Muscle of back (tissue), 11 donors: ENCODE data around the gene NEAT1. TPM values are rescaled to one million over a fixed set of nuclear protein-coding genes. Genes with fewer than 3 reads are reported as not detected.

Experiments
- DNase-seq, 3 donors: peaks; one replicate each; pipeline versions ENCODE4 v3.0.0 to v3.0.0-alpha.2; 2013
- polyA plus RNA-seq, 10 donors: library from polyadenylated mRNA; unstranded; fragments of 120-200 nt; gene quantifications; one replicate each; pipeline ENCODE4 v1.2.1, GENCODE V29; 2013; ENCODE audit not compliant: insufficient read length in 10 of 10

Gene NEAT1
- polyA plus RNA-seq, 10 donors, result 39.4 to 242 (median 61.8) TPM

DNA sequence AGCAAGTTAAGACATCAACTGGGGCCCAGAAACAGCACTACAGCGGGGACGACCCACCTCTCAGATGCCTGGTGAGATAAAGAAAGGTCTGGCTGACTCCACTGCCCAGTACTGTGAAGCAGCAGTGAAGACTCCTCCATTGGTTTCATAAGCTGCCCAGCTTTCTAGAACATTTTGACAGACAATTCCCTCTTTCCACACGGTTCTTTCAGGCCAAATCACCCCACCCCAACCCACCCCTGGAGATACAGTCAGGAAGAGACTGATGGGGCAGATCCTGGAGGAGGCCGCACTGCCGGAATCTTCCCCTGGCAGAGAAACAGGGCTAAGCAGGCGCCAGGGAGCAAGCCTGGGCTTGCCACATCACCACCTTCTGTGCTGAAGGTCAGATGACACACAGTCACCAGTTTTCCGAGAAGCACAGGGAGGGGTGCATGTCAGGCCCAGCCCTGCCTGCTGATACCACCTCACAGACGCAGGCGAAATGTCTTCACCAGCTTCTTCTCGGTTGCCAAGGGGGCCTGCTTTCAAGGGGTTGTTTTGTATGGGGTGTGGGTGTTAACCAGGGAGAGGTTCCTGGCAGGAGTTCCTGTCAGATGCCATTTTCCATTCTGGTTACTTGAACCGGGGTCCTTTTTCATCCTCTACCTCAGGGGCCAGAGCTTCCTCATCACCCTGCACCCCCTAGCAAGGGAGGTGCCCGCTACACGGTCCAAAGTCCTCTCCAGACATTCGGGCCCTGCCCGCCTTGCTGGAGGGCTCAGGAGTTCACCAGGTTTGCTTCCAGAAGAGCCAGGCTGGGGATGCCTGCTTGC, 1.4 kb upstream of the NEAT1 start:
- DNase-seq, result peak; percentile 87 to 95 (median 91)

DNA sequence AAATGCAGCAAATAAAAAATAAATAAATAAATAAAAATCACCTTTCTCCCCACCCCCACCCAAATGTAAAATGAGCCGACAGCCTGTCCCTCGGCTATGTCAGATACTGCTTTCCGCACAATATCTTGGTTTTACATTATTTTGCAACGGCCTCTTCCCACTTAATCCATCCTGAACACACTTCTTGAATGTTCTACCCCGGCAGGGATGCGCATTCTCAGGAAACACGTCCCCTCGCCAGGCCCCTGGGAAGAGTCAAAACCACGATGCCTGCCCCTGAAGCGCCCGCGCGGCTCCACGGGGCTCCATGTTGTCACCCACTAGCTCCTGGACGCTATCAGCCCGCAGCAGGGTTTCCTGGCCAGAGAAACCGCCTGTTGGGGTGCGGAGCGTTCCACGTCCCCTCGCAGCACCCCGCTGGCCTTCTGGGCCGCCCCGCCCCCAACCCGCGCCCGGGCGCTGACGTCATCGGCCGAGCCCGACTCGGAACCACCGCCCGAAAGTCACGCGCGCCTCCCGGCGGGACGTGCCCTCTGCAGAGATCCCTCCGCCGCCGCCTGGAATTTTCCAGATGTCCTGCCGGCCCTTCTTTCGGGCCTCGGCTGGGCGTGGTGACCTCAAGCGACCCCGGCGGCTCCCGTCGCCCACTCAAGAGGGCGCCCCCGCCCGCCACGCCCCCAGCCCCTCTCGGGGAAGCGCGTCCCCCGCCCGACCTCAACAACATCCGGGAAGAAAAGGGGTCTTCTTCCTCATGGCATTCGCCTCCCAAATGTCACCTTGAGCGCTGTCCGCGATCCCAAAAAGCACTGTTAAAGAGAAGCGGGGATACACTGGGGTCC, 585 bp upstream of the NEAT1 start:
- DNase-seq, result peak; percentile 97 to 98 (median 98)

DNA sequence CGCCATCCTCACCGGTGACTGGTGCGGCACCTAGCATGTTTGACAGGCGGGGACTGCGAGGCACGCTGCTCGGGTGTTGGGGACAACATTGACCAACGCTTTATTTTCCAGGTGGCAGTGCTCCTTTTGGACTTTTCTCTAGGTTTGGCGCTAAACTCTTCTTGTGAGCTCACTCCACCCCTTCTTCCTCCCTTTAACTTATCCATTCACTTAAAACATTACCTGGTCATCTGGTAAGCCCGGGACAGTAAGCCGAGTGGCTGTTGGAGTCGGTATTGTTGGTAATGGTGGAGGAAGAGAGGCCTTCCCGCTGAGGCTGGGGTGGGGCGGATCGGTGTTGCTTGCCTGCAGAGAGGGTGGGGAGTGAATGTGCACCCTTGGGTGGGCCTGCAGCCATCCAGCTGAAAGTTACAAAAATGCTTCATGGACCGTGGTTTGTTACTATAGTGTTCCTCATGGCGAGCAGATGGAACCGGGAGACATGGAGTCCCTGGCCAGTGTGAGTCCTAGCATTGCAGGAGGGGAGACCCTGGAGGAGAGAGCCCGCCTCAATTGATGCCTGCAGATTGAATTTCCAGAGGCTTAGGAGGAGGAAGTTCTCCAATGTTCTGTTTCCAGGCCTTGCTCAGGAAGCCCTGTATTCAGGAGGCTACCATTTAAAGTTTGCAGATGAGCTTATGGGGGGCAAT, 1.1 kb downstream of the NEAT1 start:
- no peak for DNase-seq

DNA sequence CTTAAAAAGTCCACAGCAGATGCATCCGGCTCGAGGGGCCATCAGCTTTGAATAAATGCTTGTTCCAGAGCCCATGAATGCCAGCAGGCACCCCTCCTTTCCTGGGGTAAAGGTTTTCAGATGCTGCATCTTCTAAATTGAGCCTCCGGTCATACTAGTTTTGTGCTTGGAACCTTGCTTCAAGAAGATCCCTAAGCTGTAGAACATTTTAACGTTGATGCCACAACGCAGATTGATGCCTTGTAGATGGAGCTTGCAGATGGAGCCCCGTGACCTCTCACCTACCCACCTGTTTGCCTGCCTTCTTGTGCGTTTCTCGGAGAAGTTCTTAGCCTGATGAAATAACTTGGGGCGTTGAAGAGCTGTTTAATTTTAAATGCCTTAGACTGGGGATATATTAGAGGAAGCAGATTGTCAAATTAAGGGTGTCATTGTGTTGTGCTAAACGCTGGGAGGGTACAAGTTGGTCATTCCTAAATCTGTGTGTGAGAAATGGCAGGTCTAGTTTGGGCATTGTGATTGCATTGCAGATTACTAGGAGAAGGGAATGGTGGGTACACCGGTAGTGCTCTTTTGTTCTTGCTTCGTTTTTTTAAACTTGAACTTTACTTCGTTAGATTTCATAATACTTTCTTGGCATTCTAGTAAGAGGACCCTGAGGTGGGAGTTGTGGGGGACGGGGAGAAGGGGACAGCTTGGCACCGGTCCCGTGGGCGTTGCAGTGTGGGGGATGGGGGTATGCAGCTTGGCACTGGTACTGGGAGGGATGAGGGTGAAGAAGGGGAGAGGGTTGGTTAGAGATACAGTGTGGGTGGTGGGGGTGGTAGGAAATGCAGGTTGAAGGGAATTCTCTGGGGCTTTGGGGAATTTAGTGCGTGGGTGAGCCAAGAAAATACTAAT, 1.9 kb downstream of the NEAT1 start:
- DNase-seq, result no peak

DNA sequence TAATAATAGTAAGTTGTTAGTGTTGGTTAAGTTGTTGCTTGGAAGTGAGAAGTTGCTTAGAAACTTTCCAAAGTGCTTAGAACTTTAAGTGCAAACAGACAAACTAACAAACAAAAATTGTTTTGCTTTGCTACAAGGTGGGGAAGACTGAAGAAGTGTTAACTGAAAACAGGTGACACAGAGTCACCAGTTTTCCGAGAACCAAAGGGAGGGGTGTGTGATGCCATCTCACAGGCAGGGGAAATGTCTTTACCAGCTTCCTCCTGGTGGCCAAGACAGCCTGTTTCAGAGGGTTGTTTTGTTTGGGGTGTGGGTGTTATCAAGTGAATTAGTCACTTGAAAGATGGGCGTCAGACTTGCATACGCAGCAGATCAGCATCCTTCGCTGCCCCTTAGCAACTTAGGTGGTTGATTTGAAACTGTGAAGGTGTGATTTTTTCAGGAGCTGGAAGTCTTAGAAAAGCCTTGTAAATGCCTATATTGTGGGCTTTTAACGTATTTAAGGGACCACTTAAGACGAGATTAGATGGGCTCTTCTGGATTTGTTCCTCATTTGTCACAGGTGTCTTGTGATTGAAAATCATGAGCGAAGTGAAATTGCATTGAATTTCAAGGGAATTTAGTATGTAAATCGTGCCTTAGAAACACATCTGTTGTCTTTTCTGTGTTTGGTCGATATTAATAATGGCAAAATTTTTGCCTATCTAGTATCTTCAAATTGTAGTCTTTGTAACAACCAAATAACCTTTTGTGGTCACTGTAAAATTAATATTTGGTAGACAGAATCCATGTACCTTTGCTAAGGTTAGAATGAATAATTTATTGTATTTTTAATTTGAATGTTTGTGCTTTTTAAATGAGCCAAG, 2.7 kb downstream of the NEAT1 start:
- DNase-seq, result peak in 1 of 3 donors; percentile 69

DNA sequence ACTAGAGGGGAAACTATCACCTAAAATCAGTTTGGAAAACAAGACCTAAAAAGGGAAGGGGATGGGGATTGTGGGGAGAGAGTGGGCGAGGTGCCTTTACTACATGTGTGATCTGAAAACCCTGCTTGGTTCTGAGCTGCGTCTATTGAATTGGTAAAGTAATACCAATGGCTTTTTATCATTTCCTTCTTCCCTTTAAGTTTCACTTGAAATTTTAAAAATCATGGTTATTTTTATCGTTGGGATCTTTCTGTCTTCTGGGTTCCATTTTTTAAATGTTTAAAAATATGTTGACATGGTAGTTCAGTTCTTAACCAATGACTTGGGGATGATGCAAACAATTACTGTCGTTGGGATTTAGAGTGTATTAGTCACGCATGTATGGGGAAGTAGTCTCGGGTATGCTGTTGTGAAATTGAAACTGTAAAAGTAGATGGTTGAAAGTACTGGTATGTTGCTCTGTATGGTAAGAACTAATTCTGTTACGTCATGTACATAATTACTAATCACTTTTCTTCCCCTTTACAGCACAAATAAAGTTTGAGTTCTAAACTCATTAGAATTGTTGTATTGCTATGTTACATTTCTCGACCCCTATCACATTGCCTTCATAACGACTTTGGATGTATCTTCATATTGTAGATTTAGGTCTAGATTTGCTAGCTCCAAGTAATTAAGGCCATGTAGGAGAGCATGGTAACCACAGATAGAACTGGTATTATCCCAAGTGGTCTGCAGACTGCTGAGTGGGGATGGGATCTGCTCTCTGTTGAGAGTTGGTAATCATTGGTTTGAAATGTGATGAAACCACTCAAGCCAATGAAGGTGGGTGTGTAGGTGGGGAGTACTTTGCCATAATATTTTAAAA, 3.6 kb downstream of the NEAT1 start:
- peak in 2 of 3 donors; percentile 70 to 79 for DNase-seq

DNA sequence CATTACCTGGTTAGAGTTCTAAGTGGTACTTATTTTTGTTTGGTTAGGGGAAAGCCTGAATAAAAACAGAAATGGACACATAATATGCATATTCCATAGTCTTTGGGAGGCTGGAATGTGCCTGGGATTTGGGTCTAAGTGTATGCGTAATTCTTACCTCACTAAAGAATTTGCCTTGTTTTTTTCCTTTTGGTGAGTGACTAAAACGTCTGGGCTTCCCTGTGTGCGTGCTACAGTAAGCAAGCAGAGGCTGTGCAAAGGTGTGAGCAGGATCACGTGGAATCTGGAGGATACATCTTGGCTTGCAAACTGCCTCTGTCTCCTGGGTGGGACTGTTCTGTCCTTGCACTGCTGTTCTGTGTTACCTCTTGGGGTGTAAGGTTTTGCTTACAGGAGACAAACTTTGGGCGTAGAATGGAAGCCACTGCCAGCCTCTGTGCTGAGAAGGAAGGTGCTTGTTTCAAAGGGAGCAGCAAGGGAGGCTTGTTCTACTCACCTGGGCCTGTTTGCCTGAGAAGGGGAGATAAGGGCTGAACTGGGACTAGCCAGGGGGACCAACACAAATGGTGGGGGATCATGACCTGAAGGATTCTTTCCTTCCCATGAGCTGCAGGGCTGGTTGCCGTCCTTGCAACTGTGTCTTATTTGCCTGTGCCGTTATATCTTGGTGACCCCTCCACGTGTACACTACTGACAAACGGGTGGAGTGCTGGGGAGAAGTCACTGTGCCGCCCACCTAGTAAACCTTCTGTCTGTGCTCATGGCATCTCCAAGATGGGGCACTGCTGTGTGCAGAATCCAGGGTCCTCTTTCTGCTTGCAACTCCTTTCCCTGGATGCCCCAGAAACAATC, 4.5 kb downstream of the NEAT1 start:
- DNase-seq, result no peak

DNA sequence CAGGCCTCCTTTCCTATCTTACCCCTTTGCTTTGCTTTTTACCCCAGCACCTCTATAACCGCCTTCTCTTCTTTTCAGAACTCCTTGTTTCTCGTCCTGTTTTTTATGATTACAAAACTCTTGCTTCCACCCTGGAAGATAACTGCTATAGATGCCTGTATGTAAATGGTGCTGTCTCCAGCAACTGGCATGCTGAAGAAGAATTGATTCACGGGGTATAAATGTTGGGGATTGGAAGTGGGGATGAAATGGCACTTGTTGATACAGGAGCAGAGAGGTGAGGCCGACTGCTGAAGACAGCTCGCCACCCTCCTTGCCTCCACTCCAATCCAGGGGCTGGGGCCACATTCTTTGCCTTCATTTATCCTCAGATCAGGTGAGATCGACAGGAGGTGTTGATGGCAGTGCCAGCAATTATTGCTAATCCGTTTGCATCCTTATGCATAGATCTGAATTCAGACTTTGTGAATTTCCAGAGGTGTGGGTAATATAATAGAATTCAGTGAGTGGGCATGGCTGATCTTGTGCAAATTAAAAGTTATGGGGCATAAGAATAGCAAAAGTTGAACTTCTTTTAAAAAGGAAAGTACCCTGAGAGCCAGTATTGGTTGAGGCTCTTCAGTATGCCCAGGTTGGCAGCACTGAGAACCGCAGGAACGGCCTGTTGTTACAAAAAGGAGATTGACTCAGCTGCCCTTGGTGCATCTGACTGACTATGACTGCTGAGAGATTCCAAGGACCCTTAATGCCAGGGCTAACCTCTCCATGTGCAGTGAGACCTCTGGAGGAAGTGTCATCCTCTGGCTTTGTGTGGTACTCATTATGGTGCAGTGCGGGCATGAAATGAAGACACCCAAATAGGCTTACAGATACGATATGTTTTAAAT, 5.3 kb downstream of the NEAT1 start:
- DNase-seq, result no peak

DNA sequence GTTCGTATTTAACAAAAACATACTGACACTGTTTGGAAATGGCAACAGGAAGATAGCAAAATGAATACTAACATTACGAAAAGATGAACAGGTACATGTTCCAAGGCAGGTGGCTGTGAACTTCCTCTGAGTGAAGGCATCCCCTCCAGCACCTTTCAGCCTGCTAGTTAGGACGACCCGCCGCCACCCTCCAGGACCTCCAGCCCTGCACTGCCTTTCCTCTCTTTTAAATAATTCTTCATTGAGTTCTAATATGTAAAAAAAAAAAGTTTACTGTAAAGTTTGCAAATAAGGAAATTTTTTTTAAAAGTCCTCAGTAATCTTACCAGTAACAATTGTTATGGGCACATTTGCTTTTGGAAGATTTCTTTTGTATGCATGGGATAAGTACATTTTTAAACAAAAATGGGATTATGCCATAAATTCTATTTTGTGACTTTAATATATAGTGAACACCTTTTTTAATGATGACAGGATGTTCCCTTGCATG, 6.0 kb downstream of the NEAT1 start:
- no peak for DNase-seq

DNA sequence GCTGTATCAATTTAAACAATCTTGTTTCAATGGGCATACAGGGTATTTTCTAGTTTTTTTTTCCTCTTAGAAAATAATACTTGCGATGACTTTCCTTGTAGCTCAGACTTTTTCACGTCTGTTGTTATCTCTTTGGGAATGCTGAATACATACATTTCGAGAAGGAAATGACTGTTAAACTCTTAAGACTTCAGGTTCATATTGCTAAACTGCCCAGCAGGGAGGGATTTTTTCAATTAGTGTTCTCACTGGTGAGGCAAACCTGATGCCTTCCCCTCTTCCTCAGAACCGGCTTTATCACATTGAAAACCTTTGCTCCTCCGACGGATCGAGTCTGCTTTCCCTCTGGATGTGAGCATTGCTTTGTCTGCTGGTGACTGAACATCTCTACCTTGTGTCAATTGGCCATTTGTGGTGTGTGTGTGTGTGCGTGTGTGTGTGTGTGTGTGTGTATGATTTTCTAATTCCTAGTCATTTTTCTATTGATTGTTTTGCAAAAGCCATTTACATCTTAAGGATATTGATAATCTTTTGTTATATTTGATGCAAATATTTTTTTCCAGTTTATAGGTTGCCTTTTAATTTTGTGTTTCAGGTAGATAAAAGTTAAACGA, 6.6 kb downstream of the NEAT1 start:
- DNase-seq, result no peak

DNA sequence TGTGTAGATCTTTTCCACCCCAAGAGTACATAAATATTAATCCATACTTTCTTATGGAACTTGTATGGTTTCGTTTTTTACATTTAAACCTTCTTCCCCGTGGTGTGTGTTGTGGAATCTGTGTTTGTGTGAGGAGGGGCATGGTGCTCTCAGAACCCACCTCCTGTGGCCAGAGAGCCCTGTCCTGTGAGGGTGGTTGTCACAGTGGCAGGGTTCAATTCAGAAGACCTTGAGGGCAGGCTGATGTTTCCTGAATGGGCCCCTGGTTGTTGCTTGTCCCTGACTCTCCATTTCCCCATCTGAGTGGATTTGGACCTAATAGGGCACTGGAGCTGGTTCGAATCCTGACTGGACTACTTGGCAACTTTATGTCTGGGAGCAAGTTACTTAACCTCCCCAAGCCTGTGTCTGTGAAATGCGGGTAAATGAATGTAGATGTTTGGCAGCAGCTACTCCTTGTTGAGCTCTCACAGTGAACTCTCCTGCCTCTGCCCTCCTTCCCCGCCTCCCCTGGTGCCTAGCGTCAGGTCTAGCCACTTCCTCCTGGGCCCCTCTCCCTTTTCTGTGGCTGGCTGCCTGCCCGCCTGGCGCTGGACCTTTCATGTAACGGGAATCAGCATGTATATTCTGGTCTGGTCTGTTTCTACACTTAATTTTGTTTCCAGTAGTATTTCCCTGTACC, 7.3 kb downstream of the NEAT1 start:
- peak in 1 of 3 donors; percentile 77 for DNase-seq

DNA sequence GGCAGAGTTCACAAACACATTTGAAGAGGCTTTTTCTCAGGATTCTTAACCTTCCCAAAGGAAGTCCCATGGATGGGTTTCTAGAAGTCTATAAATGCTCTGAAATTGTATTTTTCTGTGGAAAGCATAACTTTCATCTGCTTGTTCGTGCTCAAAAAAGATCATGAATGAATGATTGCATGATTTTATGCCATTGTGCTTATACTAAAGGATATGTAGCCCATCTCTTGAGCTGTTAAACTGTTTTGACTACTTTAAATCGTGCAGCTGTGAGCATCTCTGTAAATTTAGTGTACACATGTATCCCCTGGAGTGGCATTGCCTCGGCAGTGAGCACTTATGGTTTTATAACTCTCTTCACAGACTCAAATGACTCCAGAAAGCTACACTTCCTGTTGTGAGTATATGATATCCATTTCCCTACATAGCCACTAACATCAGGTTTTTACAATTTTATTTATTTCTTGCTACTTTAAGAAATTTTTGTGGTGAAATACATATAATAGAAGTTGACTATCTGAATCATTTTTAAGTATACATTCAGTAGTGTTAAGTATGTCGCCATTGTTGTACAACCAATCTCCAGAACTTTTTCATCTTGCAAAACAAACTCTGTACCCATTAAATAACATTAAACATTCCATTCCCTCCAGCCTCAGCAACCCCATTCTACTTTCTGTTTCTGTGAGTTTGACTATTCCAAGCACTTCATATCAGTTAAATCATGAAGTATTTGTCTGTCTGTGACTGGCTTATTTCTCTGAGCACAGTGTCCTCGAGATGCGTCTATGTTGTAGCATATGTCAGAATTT, 8.0 kb downstream of the NEAT1 start:
- peak in 1 of 3 donors; percentile 67 for DNase-seq

DNA sequence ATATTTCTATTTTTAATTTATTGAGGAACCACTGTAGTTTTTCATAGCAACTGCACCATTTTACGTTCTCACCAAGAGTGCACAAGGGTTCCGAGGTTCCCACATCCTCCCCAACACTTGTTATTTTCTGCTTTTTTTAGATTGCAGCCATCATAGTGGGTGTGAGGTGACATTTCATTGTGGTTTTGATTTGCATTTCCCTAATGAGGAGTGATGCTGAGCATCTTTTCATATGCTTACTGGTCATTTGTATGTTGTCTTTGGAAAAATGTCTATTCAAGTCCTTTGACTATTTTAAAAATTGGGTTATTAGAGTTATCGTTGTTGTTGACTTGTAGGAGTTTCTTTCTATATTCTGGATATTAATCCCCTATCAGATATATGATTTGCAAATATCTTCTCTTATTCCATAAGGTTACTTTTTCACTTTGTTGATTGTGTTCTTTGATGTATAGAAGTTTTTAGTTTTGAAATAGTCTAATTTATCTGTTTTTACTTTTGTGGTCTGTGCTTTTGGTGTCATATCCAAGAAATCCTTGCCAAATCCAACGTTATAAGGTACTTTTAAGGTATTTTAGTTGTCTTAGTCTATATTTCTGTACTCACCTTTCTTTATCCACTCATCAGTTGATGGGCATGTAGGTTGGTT, 9.0 kb downstream of the NEAT1 start:
- no peak for DNase-seq

DNA sequence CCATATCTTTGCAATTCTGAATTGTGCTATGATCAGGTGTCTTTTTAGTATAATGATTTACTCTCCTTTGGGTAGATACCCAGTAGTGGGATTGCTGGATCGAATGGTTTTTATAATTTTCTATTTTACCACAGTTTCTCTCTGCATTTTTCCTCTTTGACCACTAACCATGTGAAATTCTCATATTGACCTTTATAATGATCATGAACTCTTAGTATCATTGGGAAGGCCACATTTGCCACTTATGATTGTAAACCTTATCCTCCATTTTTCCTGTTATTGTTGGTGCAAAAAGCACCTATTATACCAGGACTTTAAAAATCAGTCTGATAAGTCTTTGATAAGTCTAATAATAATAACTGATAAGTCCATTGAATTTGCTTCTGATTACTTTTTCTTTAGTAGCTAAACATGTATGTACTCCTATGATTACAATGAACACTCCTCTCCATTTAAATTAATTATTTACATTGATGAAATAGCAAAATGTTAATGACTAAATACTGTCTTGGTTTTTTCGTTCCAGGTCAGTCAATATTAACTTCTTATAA, 9.6 kb downstream of the NEAT1 start:
- no peak for DNase-seq
